HEK293T (cell line): ENCODE measurements around the gene PDZD8.

Experiments used
- BHLHE40 ChIP-seq: fragments of 450-650 bp; IDR thresholded peaks from 2 replicates; pipeline ENCODE4 v1.6.1; 2016; ENCODE audit warnings: mild to moderate bottlenecking, moderate library complexity, borderline replicate concordance
- ELF4 ChIP-seq: fragments of 450-650 bp; IDR thresholded peaks from 2 replicates; pipeline ENCODE4 v1.6.1; 2017; ENCODE audit warnings: antibody characterized with exemption
- FOXA1 ChIP-seq: fragments of 450-650 bp; IDR thresholded peaks from 2 replicates; pipeline ENCODE4 v1.6.1; 2016; ENCODE audit warnings: mild to moderate bottlenecking
- HDGF ChIP-seq: fragments of 450-650 bp; IDR thresholded peaks from 2 replicates; pipeline ENCODE4 v1.6.1; 2017; ENCODE audit warnings: antibody characterized with exemption, borderline replicate concordance
- SP1 ChIP-seq: fragments of 450-650 bp; IDR thresholded peaks from 2 replicates; pipeline ENCODE4 v1.6.1; 2017

GRCh38 chr10:117284716-117285494, 90.3 kb downstream of the PDZD8 start:
- TF ChIP-seq SP1 = no peak
- no peak for TF ChIP-seq HDGF
- TF ChIP-seq FOXA1 = no peak
- TF ChIP-seq BHLHE40 = no peak
- no peak for TF ChIP-seq ELF4
